HEK293 (cell line): ENCODE results near the gene INSL4.

ENCODE experiments used
- CTCF ChIA-PET: fragments of 350-600 bp; formaldehyde crosslinking; extraction: SDS; loops from one replicate; lab custom pipeline; 2021; ENCODE audit warnings: antibody characterized with exemption; lab: Yijun Ruan, JAX
- POLR2A ChIA-PET: fragments of 300-600 bp; formaldehyde crosslinking; extraction: SDS; loops from one replicate; lab custom pipeline; 2020; ENCODE audit warnings: antibody characterized with exemption, inconsistent platforms; lab: Yijun Ruan, JAX
- H3K27ac ChIP-seq: fragments of 200-500 bp; sonication (Bioruptor generic); 2 replicates; pipeline ENCODE4 v1.5.1; 2014; ENCODE audit warnings: low read depth, low read length, control low read depth, inconsistent platforms; ENCODE audit errors: extremely low read depth
- H3K36me3 ChIP-seq, 2 experiments: fragments of 200-500 bp in 1 of 2; sonication (Bioruptor generic) in 1 of 2; 1 replicate in 1 of 2; 2 replicates in 1 of 2; pipeline ENCODE4 v1.5.1; 2014 to 2017; ENCODE audit warnings: inconsistent platforms in 2 of 2, low read length in 2 of 2; ENCODE audit not compliant: control insufficient read depth in 2 of 2, insufficient read depth in 1 of 2
- H3K4me1 ChIP-seq: fragments of 200-500 bp; sonication (Bioruptor generic); 2 replicates; pipeline ENCODE4 v1.5.1; 2014; ENCODE audit warnings: mild to moderate bottlenecking, low read length, inconsistent platforms; ENCODE audit not compliant: control insufficient read depth, insufficient read depth
- H3K4me3 ChIP-seq: 2 replicates; pipeline ENCODE4 v1.5.1; 2011; ENCODE audit warnings: low read depth, mild to moderate bottlenecking, control low read depth, low read length, moderate library complexity
- H3K9me3 ChIP-seq: fragments of 200-500 bp; sonication (Bioruptor generic); 2 replicates; pipeline ENCODE4 v1.5.1; 2014; ENCODE audit warnings: low read depth, low read length, inconsistent platforms; ENCODE audit not compliant: control insufficient read depth, insufficient read depth
- KLF16 ChIP-seq: fragments of 450-650 bp; formaldehyde crosslinking; IDR thresholded peaks from 2 replicates; pipeline ENCODE4 v1.5.1; 2017; ENCODE audit warnings: missing biosample characterization, missing genetic modification characterization
- KLF7 ChIP-seq: fragments of 450-650 bp; formaldehyde crosslinking; IDR thresholded peaks from 2 replicates; pipeline ENCODE4 v1.5.1; 2016; ENCODE audit warnings: missing biosample characterization, missing genetic modification characterization, borderline replicate concordance
- ZBTB21 ChIP-seq: fragments of 450-650 bp; formaldehyde crosslinking; IDR thresholded peaks from 2 replicates; pipeline ENCODE4 v1.5.1; 2017; ENCODE audit warnings: missing biosample characterization, missing genetic modification characterization
- ZNF157 ChIP-seq: fragments of 450-650 bp; formaldehyde crosslinking; IDR thresholded peaks from 2 replicates; pipeline ENCODE4 v1.5.1; 2016; ENCODE audit warnings: missing biosample characterization, missing genetic modification characterization
- ZNF169 ChIP-seq: fragments of 450-650 bp; formaldehyde crosslinking; IDR thresholded peaks from 2 replicates; pipeline ENCODE4 v1.5.1; 2016; ENCODE audit warnings: missing biosample characterization, missing genetic modification characterization
- ZNF202 ChIP-seq: fragments of 450-650 bp; formaldehyde crosslinking; IDR thresholded peaks from 2 replicates; pipeline ENCODE4 v1.5.1; 2016; ENCODE audit warnings: missing biosample characterization, missing genetic modification characterization, borderline replicate concordance
- ZNF350 ChIP-seq: fragments of 450-650 bp; formaldehyde crosslinking; IDR thresholded peaks from 2 replicates; pipeline ENCODE4 v1.5.0; 2017; ENCODE audit warnings: missing biosample characterization, mild to moderate bottlenecking, missing genetic modification characterization
- ZNF549 ChIP-seq: fragments of 450-650 bp; IDR thresholded peaks from 2 replicates; pipeline ENCODE4 v1.5.1; 2018; ENCODE audit warnings: missing biosample characterization, missing genetic modification characterization, mild to moderate bottlenecking, inconsistent platforms, moderate library complexity
- ZNF561 ChIP-seq: fragments of 450-650 bp; IDR thresholded peaks from 2 replicates; pipeline ENCODE4 v1.5.1; 2018; ENCODE audit warnings: missing biosample characterization, missing genetic modification characterization, borderline replicate concordance
- ZNF629 ChIP-seq: fragments of 450-650 bp; formaldehyde crosslinking; IDR thresholded peaks from 2 replicates; pipeline ENCODE4 v1.5.1; 2017; ENCODE audit warnings: missing biosample characterization, missing genetic modification characterization
- TF ChIP-seq, protein P1 (sequence below): fragments of 450-650 bp; formaldehyde crosslinking; IDR thresholded peaks from 2 replicates; pipeline ENCODE4 v1.5.1; 2017; ENCODE audit warnings: missing biosample characterization, missing genetic modification characterization
- TF ChIP-seq, protein P2 (sequence below): fragments of 450-650 bp; formaldehyde crosslinking; IDR thresholded peaks from 2 replicates; pipeline ENCODE4 v1.5.1; 2016; ENCODE audit warnings: missing biosample characterization, missing genetic modification characterization
- TF ChIP-seq, protein P3 (sequence below): fragments of 450-650 bp; formaldehyde crosslinking; IDR thresholded peaks from 2 replicates; pipeline ENCODE4 v1.5.1; 2016; ENCODE audit warnings: missing biosample characterization, missing genetic modification characterization
- TF ChIP-seq, protein P4 (sequence below): fragments of 450-650 bp; formaldehyde crosslinking; IDR thresholded peaks from 2 replicates; pipeline ENCODE4 v1.5.1; 2016; ENCODE audit warnings: missing biosample characterization, missing genetic modification characterization, low read depth

The INSL4 gene

DNA sequence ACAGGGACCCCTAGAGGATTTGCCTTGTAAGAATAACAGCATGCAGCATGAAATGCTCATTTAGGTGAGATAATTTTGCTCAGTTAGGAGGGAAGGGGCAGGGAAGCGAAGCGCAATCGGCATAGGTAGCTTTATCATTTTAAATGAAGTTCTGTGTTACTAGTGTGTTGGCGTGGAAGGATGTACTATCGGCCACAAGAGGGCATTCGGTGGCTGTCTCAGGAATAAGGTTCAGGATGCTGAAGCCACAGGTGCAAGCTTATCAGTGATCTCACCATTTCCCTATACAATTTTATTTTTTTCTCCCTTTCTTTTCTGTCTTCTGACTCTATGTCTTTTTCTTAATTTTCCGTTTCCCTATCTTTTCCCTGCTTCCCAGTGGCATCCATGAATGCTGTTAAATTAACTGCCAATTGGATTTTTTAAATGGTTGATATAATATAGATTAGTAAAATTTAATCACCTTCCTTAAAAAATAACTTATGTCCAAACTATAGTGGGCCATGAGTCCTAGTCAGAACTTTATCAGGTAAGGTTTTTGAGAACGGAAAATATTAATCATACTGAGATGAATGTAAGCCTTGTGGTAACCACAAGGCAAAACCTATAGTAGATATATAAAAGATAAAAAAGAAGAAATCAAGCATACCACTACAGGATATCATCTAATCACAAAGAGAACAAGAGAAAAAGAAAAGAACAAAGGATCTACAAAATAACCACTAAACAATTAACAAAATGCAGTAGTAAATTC lies 44.6 kb upstream of the INSL4 start (continued):
- TF ChIP-seq, protein P1, sequence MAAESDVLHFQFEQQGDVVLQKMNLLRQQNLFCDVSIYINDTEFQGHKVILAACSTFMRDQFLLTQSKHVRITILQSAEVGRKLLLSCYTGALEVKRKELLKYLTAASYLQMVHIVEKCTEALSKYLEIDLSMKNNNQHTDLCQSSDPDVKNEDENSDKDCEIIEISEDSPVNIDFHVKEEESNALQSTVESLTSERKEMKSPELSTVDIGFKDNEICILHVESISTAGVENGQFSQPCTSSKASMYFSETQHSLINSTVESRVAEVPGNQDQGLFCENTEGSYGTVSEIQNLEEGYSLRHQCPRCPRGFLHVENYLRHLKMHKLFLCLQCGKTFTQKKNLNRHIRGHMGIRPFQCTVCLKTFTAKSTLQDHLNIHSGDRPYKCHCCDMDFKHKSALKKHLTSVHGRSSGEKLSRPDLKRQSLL (tag by site-specific recombination): no peak
- no peak for TF ChIP-seq ZNF561 (tag by site-specific recombination)

DNA sequence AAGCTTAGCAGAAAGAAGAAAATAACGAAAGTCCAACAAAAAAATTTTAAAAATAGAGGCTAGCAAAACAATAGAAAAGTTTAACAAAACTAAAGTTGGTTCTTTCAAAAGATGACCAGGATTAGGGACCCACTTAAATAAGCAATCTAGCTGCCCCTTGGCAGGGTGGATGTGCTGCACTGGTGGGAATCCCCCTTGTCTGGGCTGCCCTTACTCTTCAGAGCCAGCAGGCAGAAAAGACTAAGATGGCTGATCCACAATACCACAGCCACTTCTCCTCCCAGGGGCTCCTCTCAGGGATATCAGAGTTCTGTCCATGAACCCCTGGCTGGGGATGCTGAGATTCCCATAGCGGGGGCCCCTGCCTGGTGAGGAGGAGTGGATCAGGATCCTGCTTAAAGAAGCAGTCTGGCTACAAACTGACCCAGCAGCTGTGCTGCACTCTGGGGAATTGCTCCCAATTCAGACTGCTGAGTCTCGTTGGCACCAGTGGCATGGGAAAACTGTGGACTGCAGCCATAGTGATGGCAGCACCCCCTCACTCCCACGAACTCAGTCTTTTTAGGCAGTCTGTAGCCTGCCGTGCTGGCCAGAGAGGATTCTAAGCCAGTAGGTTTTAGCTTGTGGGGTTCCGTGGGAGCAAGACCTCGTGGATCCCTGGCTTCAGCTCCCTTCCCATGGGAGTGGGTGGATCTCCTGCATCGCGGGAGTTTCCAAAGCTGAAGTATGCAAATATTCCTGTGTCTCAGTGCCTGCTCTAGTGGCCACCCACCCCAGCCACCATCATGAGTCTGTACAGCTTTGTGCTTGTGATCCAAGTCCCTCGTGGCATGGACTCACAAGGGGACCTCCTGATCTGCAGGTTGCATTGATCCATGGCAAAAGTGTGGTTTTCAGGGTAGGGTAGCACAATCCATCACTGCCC lies 42.9 kb upstream of the INSL4 start:
- no peak overlapping the region for H3K4me3 ChIP-seq
- H3K27ac ChIP-seq: no peak overlapping the region
- ChIA-PET CTCF (interaction anchor here (0.8 to 4.5 kb wide), 8 partner anchors 8 to 401 kb away, joined by 3 to 46 read pairs (median 5); no protein-coding TSS in a partner anchor), POLR2A (no interaction called here)
- no peaks in the 10 kb centered on the region for H3K36me3 ChIP-seq
- no peaks in the 10 kb centered on the region for H3K4me1 ChIP-seq
- no peak for TF ChIP-seq ZNF350 (tag by site-specific recombination)
- TF ChIP-seq ZNF549 (tag by site-specific recombination): no peak
- TF ChIP-seq, protein P2, sequence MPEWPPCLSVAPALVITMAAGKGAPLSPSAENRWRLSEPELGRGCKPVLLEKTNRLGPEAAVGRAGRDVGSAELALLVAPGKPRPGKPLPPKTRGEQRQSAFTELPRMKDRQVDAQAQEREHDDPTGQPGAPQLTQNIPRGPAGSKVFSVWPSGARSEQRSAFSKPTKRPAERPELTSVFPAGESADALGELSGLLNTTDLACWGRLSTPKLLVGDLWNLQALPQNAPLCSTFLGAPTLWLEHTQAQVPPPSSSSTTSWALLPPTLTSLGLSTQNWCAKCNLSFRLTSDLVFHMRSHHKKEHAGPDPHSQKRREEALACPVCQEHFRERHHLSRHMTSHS: no peak
- TF ChIP-seq KLF16: no peak
- TF ChIP-seq, protein P3, sequence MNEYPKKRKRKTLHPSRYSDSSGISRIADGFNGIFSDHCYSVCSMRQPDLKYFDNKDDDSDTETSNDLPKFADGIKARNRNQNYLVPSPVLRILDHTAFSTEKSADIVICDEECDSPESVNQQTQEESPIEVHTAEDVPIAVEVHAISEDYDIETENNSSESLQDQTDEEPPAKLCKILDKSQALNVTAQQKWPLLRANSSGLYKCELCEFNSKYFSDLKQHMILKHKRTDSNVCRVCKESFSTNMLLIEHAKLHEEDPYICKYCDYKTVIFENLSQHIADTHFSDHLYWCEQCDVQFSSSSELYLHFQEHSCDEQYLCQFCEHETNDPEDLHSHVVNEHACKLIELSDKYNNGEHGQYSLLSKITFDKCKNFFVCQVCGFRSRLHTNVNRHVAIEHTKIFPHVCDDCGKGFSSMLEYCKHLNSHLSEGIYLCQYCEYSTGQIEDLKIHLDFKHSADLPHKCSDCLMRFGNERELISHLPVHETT (tag by site-specific recombination): no peak
- no peak for TF ChIP-seq ZNF202
- TF ChIP-seq ZNF169 (tag by site-specific recombination): no peak
- H3K9me3 ChIP-seq: no peaks in the 10 kb centered on the region

DNA sequence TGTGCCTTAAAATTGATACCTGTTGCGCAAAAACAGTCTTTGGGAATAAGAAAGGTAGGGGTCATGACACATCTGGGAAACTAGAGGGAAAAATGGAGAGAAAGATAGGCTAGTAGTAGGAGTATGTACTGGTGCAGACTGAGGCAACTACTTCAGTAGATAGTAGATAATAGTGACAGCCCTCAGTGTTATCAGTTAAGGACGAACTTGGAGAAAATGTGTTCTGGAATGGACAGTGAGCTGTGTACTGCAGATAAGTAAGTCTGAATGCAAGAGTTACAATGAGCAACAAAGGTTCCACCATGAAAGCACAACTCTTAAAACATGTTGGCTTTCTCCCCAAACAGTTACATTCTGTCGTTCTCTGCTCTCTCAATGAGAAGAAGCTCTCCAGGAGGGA lies 39.2 kb upstream of the INSL4 start:
- ChIA-PET CTCF (interaction anchor here (0.7 to 1.4 kb wide), 2 partner anchors 257 to 398 kb away, joined by 5 to 7 read pairs; no protein-coding TSS in a partner anchor), POLR2A (no interaction called here)
- TF ChIP-seq KLF7 (tag by site-specific recombination): no peak
- Histone ChIP-seq H3K9me3 (no peaks in the 10 kb centered on the region), H3K27ac (no peak overlapping the region), H3K4me1 (no peaks in the 10 kb centered on the region), H3K36me3 (no peaks in the 10 kb centered on the region), H3K4me3 (no peak overlapping the region)

DNA sequence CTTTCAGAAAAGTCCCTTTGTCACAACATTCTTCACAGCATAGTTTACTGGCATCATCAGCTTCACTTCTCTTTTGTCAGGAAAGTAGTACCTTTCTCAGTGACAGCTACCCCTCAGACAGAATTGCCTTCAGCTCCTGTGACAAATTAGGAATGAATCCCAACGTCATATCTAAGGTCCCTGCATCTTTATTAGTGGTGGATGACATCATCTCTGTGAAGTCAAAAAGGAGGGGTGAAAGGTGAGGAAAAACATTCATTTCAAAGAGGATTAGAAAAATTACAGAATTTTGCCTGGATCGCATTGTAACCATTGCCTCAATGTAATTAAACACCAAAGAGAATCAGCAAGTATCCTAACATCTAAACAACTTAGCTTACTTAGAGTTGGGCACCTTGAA lies 37.9 kb upstream of the INSL4 start:
- TF ChIP-seq, protein P4, sequence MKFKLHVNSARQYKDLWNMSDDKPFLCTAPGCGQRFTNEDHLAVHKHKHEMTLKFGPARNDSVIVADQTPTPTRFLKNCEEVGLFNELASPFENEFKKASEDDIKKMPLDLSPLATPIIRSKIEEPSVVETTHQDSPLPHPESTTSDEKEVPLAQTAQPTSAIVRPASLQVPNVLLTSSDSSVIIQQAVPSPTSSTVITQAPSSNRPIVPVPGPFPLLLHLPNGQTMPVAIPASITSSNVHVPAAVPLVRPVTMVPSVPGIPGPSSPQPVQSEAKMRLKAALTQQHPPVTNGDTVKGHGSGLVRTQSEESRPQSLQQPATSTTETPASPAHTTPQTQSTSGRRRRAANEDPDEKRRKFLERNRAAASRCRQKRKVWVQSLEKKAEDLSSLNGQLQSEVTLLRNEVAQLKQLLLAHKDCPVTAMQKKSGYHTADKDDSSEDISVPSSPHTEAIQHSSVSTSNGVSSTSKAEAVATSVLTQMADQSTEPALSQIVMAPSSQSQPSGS (tag by site-specific recombination): peak; percentile 72
- TF ChIP-seq ZBTB21 (tag by site-specific recombination): peak; percentile 65; the same call in 1 of the 2 replicates
- TF ChIP-seq ZNF157 (tag by site-specific recombination): no peak
- peak; percentile 60 for TF ChIP-seq ZNF629 (tag by site-specific recombination)
- TF ChIP-seq, all 188 proteins: peak for 3
- no peak overlapping the region for H3K27ac ChIP-seq
- CTCF ChIA-PET: interaction anchor here (0.5 to 0.9 kb wide), 4 partner anchors 128 to 539 kb away, joined by 3 to 4 read pairs (median 3); no protein-coding TSS in a partner anchor
- H3K4me1 ChIP-seq: no peaks in the 10 kb centered on the region
- no peak overlapping the region for H3K4me3 ChIP-seq
- POLR2A ChIA-PET: no interaction called here
- H3K36me3 ChIP-seq: no peaks in the 10 kb centered on the region
- no peaks in the 10 kb centered on the region for H3K9me3 ChIP-seq
